Inflammatory macrophage treated with lipopolysaccharide for 4 hours (primary cell): Measurements from ENCODE around the gene TTLL11.
A peak's percentile ranks its signal among the peaks of the same experiment; 100 is the strongest.

ENCODE experiments used
- DNase-seq: peaks from one replicate; pipeline ENCODE4 v3.0.0-alpha.2; 2020

The TTLL11 gene, protein sequence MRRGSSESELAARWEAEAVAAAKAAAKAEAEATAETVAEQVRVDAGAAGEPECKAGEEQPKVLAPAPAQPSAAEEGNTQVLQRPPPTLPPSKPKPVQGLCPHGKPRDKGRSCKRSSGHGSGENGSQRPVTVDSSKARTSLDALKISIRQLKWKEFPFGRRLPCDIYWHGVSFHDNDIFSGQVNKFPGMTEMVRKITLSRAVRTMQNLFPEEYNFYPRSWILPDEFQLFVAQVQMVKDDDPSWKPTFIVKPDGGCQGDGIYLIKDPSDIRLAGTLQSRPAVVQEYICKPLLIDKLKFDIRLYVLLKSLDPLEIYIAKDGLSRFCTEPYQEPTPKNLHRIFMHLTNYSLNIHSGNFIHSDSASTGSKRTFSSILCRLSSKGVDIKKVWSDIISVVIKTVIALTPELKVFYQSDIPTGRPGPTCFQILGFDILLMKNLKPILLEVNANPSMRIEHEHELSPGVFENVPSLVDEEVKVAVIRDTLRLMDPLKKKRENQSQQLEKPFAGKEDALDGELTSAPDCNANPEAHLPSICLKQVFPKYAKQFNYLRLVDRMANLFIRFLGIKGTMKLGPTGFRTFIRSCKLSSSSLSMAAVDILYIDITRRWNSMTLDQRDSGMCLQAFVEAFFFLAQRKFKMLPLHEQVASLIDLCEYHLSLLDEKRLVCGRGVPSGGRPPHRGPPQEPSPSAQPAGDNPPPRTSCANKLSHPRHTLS

DNA sequence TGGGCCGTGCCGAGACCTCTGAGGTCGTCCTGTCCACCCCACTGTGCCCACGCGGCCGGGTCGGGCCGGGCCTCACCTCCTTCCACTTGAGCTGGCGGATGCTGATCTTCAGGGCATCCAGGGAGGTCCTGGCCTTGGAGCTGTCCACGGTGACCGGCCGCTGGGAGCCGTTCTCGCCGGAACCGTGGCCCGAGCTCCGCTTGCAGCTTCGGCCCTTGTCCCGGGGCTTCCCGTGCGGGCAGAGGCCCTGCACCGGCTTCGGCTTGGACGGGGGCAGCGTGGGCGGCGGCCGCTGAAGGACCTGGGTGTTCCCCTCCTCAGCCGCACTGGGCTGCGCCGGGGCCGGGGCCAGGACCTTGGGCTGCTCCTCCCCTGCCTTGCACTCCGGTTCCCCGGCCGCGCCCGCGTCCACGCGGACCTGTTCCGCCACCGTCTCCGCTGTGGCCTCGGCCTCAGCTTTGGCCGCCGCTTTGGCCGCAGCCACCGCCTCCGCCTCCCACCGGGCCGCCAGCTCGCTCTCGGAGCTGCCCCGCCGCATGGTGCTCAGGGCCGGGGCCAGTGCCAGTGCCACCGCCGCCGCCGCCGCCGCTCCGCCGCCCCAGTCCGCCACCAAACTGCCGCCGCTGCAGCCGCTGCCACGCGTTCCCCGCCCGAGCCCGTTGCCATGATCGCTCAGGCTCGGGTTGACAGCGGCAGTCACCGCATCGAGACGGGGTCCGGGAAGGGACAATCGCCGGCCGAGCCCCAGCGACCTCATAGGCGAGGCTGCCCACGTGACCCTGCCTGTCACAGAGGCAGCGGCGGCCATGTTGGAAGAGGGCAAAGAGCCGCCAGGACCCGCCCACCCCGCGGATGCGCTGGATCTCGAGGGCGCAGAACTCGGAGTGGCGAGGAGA lies at the start of gene TTLL11:
Gene TTLL11, minus strand, starts transcription at position 698 of the 896 bp plus-strand sequence. Its CDS starts 160 bp downstream, at position 538.
- peak; percentile 97 for DNase-seq

DNA sequence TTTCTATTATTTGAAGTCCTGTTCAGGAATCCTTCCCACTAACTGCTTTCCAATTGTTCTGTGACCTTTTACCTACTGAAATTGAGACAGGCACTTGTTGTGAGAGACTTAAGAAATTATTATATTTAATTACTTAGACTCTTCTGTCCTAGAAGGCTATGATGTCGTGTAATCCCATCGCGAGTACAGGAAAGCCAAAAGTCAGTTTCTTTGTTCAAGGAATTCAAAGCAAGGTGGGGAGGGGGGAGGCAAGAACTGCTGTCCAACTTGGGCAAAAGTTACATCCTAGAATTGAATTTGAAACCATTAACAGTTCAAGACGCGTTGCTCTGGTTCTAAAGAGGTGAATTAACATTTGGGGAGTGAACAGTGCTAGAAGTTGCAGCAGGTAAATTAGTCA lies 48.6 kb upstream of the TTLL11 start:
- no peak for DNase-seq

DNA sequence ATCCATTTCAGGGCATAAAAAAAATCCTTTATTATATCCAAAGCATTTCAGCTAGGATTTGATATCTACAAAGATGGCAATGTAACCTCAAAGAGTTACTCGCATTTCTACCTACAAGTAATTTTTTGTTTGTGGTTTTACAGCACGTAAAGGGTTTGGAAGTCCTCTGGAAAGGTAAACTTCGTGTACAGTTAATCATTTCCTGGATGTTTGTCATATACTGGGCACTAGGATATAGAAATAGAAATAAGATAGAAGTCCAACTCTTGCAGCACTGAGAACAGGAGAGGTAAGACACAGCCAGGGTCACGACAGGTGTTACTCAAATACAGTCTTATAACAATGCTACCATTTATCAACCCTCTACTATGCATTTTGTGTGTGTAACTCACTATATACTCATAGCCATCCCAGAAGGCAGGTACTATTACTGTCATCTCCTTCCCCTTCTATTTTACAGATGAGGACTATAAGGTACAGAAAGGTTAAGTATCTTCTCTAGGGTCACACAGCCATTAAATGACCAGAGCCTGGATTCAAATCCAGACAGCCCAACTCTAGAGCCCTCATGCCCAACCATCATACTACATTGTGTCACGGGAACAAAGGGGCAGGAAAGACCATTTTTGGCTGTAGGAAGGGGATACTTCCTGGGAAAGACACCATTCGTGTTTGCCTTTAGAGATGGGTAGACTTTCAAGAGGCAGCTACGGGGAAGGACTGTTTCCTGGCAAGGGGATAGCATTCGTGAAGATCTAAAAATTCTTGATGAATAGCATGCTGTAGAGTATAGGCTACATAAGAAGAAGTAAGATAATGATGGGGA lies 47.5 kb upstream of the TTLL11 start:
- DNase-seq, result no peak

DNA sequence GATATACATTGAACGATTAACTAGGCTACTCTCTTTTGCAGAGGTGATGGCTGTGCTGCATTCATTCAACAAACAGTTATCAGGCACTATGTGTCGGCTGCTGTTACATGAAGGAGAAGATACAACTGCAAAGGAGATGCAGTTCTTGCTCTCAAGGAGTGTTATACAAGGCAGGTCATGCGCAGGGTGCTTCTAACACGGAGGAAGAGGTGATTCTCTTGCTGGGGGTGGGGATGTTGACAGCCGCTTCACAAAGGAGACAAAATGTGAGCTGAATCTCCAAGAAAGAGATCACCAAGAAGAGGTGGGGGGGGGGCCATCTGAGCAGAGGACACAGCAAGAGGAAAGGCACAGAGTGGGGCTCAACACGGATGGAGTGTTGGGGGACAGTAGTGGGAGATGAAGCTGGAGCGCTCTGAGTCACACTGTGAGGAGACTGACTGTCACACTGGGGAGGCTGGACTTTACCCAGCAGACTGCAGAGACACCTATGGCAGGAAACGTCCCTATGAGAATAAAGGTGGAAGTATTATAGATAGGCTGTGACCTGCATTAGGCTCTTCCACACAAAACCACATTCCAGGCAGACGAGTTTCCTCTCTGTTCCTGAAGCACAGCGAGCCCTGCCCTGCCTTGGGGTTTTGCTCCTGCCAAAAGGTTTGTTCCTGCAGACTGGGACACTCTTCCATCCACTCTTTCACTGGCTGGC lies 45.6 kb upstream of the TTLL11 start:
- no peak for DNase-seq

DNA sequence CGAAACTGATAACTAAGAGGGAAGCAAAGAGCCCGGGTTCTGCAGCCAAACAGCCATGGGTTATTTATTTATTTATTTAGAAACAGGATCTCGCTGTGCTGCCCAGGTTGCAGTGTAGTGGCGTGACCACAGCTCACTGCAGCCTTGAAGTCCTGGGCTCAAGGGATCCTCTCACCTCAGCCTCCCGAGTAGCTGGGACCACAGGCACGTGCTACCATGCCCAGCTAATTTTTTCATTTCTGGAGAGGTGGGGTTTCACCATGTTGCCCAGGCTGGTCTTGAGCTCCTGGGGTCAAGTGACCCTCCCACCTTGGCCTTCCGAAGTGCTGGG lies 42.4 kb upstream of the TTLL11 start:
- no peak for DNase-seq

DNA sequence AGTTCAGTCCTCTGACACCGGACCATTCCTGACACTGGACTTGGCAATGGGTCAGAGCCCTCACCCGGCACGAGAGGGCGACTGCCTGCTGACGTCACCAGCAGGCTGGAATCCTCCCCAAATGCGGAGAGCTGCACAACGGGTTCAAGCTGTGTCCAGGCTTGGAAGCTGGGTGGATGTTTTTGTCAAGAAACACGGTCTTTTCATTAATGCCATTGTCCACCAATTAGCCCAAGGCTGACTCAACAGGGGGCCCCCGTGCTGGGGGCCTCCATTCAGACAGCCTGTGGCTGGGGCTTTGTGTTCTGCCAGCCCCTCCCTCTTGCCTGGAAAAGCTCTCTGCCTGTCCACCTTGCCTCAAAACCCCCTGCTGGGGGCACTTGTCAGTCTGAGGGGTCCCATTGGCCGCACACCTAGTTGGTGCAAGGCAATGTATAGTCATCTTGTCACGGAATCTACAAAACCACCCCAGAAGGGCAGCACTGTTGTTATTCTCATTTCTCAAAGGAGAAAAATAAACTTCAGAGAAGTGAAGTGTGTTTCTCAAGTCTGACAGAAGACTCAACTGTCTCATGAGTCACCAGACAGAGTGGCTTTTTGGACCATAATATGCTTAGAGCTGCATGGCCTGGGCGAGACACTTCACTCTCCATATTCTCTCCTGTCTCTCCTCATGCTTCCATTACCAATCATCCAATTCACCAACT lies 41.9 kb upstream of the TTLL11 start:
- DNase-seq, result no peak

DNA sequence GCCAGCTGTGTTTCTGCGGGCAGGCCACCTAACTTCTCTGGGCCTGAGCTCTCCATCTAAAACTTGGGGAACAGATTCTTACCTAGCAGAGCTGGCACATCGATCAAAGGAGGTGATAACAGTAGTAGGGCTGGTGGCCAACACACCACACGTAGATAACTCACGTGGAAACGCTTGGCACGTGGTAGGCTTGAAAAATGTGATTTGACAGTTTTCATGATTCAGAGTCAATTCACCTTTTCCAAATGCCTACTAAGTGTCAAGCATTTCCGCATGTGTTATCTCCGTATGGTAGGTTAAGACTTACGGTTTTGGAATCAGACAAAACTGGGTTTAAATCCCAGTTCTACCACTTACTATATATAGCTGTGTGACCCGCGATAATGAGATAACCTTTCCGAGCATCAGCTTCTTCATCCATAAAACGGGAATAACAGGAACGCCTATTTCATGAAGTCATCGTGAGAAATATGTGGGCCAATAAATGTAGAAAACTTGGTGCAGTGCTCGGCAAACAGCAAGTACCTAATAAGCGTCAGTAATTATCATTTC lies 41.0 kb upstream of the TTLL11 start:
- DNase-seq, result no peak

DNA sequence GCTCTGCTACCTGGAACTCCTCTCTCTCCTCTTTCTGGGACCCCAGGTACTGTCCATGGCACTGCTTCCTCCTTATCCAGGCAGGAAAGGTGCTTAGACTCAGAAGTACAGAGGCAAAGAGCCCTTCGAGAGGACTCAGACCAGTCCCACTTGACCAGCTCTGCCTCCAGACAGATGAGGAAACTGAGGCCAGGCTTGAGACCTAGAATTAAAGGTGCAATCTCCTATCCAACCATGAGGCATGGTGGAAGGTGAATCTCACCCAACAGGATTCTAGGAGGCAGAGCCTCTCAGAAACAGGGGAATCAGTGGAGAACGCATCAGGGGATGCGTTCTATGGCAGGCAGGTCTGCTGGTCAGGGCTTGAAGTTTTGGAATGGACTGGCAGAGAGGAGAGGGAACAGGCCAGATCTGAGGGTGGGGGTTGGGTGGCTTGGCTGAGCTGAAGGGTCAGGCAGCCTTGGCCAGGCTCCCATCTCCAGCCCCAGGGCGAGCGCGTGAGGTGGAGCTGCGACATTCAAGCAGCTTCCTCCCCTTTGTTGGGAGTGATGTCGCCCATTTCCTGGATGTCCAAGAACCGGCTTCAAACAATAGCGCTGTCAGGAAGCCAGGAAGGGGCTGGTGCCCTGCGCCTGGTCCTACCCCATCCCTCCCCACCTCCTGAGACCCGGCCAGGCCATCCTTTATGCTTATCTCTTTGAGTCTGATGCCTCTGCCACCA lies 40.3 kb upstream of the TTLL11 start:
- DNase-seq, result no peak

DNA sequence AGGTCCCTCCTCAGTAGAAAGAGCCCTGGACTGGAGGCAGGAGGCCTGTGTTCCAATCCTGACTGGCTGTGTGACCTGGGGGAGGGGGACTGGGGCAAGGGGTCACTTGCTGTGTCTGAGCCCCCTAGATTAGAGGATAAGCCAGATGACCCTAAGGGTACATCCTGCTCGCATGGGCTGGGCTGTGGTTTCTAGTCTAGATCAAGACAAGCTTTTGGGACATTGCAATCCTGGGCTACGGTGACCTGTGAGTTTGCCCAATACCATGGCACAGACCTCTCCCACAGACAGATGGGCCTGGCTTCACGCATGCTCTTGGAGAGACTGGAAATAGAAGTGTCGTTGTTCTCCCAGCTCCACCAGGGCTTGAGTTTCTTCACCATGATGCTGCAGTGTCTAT lies 39.4 kb upstream of the TTLL11 start:
- DNase-seq, result no peak

DNA sequence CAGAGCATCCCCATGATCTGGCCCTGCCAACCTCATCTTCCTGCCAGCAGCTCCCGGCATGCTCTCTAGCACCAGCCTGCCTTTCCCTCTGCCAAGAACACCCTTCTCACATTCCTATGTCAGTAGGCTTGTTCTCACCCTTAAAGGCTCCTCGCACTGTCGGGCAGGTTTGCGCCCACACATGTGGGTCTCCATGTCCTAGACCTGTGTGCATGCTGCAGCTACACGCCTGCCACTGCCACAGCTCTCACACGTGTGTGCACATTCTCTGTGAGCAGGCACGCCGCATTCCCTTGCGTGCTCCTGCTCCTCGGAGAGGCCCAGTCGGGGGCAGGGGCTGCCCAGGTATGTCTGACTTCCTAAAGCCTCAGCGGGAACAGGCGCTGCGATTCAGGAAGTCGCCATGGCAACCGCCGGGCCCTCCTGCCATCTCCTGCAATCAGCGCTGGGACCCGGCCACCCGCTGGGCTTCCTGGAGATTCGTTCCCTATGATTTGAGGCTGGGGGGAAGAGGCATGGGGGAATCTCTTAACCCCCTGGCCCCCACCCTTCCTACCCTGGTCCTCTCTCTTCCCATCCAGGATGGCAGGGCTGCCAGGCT lies 38.4 kb upstream of the TTLL11 start:
- no peak for DNase-seq

DNA sequence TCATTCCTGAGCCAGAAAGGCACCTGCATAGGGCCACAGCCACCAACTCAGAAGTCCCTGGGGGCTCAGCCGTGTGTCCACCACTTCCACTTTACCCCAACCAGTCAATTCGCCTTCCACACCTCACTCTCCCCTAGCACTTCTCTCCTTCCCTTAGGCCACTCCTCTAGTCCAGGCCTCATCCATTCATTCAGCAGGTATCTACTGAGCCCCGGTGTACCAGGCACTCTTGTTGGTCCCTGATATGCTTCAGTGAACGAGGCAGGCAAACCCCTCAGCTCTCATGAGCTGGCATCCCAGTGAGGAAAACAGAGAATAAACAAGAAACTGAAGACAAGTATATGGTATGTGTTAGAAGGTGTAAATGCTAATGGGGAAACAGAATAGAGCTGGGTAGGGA lies 37.7 kb upstream of the TTLL11 start:
- DNase-seq, result no peak

DNA sequence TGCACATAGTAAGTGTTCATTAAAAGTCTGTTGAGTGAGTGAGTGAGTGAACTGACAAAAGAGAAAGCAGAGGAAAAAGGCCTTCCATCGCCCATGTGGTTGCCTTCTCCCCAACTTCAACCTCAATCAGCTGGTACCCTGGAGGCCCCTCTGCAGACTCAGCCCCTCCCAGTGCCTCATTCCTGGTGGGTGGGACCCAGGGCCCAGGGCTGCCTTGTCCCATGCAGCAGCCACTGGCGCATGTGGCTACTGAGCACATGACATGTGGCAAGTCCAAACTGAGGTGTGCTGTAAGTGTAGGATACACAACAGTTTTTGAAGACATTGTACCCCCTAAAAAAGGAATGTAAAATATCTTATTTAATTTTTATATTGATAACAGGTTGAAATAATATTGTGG lies 36.9 kb upstream of the TTLL11 start:
- no peak for DNase-seq

DNA sequence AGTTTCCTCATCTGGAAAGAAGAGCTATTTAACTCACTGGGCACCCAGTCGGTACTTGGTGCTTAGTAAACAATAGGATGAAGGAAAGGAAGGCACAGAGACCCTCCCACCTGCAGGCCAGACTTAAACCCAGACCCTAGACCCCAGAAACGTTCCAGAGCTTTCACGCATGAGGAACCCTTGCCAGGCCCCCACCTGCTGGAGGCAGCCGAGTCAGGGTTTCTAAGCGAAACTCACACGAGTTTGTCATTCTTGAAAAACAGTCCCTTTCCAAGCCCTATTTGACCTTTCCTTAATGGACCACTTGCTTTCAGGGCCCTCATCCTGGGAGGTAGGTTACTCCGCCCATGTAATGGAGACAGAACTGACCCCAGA lies 35.8 kb upstream of the TTLL11 start:
- DNase-seq, result no peak

DNA sequence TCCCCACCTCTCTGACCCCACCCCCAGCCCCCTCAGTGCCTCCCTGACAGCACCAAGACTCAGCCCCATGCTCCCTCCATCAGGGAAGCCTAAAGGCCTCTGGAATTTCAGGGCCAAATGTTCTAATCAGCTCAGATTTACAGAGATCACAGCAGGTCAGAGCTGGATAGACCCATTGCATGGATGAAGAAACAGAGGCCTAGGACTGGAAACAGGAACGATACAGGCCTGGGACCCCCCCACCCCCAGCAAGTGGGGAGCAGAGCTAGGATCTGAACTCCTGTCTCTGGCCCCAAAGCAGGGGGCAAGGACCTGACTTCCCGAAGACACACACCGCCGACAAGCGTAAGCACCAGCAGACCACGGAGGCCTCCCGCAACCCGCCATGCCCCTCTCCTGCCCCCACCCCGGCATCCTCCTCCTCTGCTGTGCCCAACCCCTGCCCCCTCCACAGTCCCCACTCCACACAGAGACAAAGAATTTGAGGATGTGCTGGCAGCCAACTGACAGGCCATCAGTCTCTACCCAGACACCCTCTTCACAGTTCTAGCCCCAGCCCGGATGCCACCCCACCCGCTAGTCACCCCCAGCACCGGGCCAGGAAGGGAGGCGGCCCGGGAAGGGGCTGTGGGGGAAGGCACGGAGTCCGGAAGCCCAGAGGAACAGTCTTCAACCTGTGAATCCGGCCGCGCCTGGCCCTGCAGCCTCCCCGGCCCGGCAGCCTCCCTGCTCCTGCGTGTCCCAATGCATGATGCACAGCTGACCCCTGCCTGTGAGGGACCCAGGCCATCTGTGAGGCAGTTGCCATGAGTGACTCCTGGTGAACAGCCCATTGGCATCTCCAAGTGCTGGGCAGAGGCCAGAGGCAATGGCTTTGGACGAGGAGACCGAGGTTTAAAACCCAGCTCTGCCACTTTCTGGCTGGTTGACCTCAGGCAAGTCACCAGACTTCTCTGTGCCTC lies 35.2 kb upstream of the TTLL11 start:
- DNase-seq, result no peak

DNA sequence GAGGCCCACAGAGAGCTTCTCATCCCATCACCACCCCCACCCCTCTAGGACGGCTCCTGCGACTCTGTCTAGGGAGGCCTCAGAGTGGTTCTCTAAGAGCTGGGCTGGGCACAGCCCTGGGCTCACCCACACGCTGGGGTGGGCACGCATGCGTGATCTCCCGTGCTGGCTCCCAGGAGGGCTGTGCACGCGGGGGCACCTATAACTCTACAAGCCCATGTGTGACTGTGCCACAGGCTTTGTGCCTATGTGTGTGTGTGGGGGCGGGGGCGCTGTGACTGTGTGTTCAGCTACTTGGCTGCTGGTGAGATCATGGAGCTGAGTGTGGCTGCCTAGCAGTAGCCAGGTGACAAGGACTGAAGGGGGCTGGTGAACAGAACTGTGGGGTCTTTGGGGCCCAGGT lies 34.3 kb upstream of the TTLL11 start:
- no peak for DNase-seq

DNA sequence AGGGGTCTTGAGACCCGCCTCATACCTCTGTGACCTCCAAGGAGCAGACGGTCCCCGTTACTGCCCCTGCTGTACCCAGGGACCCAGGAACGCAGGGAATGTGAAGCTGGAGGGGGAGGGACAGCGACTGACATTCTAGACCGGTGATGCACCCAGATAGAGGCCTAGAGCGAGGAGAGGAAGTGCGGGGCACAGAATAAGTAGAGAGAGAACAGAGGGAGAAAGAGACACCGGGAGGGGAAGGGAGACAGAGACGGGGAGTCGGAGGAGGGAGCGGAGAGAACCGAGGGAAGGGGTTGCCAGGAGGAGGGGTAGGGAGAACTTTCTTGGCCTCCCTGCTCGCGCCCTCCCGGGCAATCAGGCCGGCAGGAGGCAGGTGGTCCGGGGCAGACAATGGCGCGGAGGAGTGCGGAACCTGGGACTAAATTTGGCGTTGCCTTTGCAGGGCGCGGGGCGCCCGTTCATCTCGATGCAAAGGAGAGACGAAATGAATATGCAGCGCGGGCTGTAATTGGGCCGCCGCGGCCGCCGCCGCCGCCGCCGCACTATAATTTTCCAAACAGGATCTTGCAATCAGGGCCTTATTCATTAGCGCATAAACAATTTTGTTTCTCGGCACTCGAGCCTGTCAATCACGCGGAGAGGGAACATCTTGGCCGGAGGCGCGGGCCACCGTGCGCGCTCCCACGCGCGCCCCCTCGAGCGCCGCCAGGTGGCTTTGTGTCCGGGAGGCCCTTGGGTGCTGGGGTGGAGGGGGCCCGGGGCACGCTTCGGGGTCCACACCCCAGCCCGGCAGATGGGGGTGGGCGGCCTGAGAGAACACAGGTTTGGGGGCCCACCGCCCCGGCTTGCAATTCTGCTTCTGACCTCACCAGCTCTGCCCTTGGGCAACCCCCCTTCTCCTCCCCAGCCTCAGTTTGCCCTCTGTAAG lies 33.5 kb upstream of the TTLL11 start:
- DNase-seq, result peak; percentile 1

DNA sequence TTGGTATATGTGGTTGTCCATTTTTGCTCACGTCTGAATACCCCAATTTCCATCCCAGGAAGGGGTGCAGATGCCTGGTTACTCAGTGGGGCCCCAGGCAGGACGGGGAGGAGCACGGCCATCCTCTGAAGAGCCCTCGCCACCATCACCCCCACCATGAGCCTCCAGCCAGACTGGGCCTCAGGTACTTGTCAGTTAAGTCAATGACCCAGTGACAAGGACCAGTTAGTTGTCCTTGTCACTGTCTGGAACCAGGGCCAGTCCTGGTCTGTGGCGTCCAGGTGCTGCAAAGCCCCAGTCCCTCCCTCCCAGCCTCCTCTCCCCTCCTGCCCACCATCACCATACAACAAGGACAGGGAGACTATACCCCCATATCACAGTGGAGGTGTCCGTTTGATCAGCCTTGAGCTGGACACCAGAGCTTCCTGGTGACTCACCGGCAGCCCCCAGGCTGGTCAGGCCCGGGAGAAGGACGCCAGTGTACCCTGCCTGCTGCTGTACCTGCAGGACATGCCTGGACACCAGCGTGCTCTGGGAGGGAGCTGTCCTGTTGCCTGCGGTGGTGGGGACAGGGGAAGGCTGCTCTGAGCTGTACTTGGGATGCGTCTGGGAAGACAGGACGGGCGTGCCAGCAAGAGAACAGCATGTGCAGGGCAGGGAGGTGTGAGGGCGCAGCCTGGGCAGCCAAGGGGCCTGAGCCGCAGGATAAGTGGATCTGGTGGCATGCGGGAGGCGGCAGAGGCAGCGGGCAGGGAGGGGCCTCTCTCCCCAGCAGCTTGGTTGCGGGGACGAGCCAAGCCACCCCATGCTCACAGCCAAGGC lies 32.6 kb upstream of the TTLL11 start:
- no peak for DNase-seq
